ENCODE measurements around the gene OGFRL1.

- TF ChIP-seq CTCF (conservative IDR thresholded peaks at IDR 0.05) (no peak), ZFX (IDR thresholded peaks at IDR 0.05) (no peak)
These were observed 44.4 kb downstream of the OGFRL1 start for GRCh38 chr6:71333050-71333449.

All from C4-2B (cell line).